NCI-H226 (cell line): ENCODE data around the gene RALGPS2.
"Not testable (repeated sequence)": the region's sequence is repeated elsewhere in the genome, so short reads cannot be mapped to it uniquely, and the experiment has no call there.

Source experiments
- DNase-seq: peaks from one replicate; pipeline ENCODE4 v3.0.0-alpha.2; 2015

The RALGPS2 gene

GRCh38 chr1:178784131-178784536 is 59.1 kb downstream of the RALGPS2 start:
- no peak for DNase-seq

- no peak for DNase-seq
These were observed 67.3 kb downstream of the RALGPS2 start for GRCh38 chr1:178792394-178792793.

- DNase-seq, result no peak
These were observed 71.0 kb downstream of the RALGPS2 start for GRCh38 chr1:178796013-178796412.

GRCh38 chr1:178797590-178797989 is 72.5 kb downstream of the RALGPS2 start:
- peak; percentile 37 for DNase-seq

- peak; percentile 46 for DNase-seq
These were observed 73.3 kb downstream of the RALGPS2 start for GRCh38 chr1:178798232-178798861.

GRCh38 chr1:178802873-178803272 is 77.8 kb downstream of the RALGPS2 start:
- peak; percentile 64 for DNase-seq

DNA sequence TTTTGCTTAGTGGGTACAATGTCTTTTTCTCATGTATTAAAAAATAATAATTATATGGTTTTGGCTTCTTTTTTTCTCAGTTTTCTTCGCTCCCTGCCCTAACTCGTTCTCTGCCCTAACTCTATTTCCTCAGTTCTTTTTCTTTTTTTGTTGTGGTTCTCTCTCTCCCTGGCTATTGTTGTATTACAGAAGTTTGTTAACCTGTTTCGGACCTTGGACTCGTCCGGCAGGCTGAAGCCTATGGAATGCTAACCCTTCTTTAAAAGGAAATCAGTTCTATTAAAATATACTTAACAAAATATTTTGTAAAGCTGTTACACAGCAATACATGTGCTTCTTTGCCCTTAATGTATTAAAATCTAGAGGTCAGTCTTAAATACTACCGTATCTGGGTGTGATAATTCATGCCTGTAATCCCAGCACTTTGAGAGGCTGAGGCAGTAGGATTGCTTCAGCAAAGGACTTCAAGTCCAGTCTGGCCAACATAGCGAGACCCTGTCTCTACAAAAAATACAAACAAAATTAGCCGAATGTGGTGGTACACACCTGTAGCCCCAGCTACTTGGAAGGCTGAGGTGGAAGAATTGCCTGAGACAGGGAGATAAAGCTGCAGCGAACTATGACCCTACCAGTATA is 81.7 kb downstream of the RALGPS2 start:
- DNase-seq, result no peak

GRCh38 chr1:178808529-178808928 is 83.5 kb downstream of the RALGPS2 start:
- no peak for DNase-seq

- DNase-seq, result no peak
These were observed 85.5 kb downstream of the RALGPS2 start for GRCh38 chr1:178810585-178810984.

GRCh38 chr1:178818416-178818815 is 93.4 kb downstream of the RALGPS2 start:
- DNase-seq, result peak; percentile 25

- DNase-seq, result no peak
These were observed 94.1 kb downstream of the RALGPS2 start for GRCh38 chr1:178819123-178819522.

GRCh38 chr1:178821134-178821866 is 96.3 kb downstream of the RALGPS2 start:
- no peak for DNase-seq

- DNase-seq, result no peak
These were observed 100.1 kb downstream of the RALGPS2 start for GRCh38 chr1:178825167-178825566.

- DNase-seq, result no peak
These were observed 119.4 kb downstream of the RALGPS2 start for GRCh38 chr1:178844436-178844835.

- DNase-seq, result no peak
These were observed 121.3 kb downstream of the RALGPS2 start for GRCh38 chr1:178846306-178846705.

- DNase-seq, result peak; percentile 61
These were observed 122.4 kb downstream of the RALGPS2 start for GRCh38 chr1:178847396-178847849.

DNA sequence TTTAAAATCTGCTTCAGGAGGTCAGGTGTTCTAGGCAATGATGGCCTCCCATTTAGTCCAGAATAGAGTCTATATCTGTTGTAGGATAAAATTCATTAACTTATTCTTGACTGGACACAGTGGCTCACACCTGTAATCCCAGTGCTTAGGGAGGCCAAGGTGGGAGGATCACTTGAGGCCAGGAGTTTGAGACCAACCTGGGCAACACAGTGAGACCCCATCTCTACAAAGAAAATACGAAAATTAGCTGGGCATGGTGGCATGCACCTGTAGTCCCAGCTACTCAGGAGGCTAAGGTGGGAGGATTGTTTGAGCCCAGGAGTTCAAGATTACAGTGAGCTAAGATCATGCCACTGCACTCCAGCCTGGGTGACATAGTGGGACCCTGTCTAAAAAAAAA is 122.9 kb downstream of the RALGPS2 start:
- not testable (repeated sequence) for DNase-seq

DNA sequence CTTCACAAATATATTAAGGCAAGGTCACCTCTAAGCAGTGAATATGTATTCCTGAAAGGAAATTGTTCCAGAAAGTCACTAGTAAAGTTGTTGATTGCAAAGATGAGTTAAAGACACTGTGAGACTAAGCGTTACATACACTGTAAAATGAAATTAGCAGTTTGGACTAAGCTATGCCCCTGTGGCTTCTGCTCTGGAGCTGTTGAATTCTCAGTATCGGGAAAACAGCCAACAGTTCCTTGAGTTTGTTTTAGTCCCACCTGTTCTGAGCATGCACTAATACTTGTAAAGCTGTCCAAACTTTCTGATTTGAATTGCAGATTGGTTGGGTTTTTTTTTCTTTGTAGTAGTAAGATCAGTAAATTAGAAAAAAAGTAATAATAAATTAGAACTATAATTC is 124.9 kb downstream of the RALGPS2 start:
- no peak for DNase-seq

DNA sequence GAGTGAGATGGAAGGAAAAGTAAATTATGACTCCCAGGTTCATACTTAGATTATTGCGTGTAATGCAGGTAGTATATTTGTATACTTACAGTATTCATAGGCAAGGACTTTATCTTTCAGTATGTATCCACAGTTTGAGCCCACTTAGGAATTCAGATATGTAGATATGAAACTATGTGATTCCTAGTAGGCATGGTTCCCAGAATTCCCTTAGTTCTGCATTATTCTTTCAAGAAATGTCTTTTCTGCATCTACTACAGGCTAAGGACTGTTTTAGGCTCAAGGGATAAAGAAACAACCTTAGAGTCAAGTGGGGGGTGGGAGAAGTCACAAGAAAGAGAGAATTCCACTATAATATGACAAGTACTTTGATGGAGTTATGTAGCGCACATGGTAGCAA is 132.1 kb downstream of the RALGPS2 start:
- DNase-seq, result no peak

DNA sequence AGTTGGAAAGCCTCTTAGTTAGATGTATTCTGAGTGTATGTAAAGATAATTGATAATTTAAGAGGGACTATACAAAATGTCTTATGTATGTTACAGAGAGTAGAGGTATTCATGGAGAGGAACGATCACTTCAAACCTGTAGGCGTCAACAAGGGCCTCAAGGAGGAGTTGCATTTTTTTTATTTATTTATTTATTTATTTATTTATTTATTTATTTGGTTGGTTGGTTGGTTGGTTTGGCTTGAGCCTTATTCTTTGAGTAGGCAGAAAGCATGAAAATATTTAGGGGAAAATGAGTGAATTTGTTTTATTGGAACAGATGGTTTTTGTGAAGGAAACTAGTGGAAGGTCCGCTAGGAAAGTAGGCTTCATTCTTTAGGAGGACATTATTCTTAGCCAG is 137.4 kb downstream of the RALGPS2 start:
- no peak for DNase-seq

GRCh38 chr1:178862864-178863263 is 137.8 kb downstream of the RALGPS2 start:
- DNase-seq, result no peak

- DNase-seq, result no peak
These were observed 139.3 kb downstream of the RALGPS2 start for GRCh38 chr1:178864326-178864725.

GRCh38 chr1:178867670-178868069 is 142.6 kb downstream of the RALGPS2 start:
- DNase-seq, result no peak

DNA sequence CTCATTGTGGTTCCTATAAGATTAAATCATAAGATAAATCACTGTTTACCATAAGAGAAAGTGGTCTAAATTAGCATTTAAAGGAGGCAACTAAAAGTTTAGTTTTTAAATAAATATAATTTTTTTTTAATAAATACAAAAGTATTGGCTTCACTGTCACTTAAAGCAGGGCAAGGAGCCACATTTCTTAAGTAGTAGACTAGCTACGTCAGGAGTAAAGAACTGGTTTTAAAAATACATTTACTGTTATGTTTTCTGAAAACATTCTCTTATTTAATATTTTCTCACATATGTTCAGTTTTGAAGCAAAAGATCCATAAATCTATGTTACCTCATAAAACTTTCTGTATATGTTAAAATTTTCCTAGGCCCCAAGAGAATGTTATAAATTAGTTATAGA is 143.7 kb downstream of the RALGPS2 start:
- no peak for DNase-seq
